ENCODE data around the gene HIC1.

Gene HIC1

DNA sequence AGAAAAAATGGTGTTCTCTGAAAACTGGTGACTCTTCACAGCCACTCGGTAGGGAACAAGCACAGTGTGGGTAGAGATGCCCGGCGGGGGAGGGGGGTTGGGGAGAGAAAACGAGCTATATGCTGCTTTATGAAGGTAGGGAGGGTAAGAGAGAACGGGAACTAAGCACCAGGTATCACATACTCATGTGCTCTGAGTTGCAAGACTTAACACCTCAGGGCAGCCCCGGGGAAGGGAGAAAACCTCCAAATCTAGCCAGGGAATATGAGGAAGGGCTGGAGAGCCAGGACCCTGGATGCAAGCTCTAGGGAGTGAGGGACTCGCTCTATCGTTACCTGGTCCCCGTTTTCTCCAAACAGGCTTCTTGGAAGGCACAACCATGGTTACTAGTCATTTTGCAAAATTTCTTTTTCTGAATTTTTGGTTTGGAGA, 35.3 kb downstream of the HIC1 start:
- peak overlapping the region; percentile 66 for H3K4me3 ChIP-seq (ENCODE audit: insufficient read depth, low read depth, low read length, poor library complexity, severe bottlenecking)
- DNase-seq = no peak

DNA sequence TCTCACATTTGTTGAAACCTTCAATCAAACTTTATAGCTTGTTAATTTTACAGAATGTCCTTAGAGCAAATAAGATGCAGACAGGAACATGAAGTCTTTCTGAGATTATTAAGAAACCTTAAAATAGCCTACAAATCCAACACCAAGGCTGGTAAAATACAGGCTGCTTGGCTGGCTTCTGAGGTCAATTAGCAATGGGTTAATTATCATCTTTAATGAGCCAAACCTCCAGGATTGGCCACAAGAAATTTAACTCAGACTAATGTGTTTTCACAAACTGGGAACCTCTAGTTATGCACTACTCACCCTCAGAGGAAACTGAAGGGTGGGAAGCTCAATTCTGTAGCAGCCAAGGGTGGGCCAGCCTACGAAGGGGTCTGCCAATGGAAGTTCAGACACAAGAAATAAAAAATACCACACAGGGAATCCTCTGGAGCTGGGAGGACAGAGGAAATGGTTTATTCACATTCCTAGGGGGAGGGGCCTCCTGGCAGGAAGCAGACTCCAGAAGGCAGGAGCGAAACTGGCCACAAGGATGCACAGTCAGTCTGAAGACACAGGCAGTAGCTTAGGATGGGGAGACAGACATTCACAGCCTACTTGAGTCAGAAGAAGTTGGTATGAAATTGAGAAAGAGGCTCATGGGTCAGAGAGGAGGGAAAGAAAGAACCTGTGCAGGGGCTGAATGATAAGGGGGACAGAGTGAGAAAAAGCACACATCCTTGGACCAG, 36.1 kb downstream of the HIC1 start:
- Histone ChIP-seq H3K4me1 (ENCODE audit: control insufficient read depth, insufficient read depth, low read length, poor library complexity, severe bottlenecking) (peaks cover 29% of the 10 kb centered on the region), H3K36me3 (ENCODE audit: control insufficient read depth, insufficient read depth, low read length) (peaks cover 2% of the 10 kb centered on the region), H3K27me3 (replicated peaks; ENCODE audit: control insufficient read depth, insufficient read depth, low read length, poor library complexity, severe bottlenecking) (no peaks in the 10 kb centered on the region), H3K4me3 (ENCODE audit: insufficient read depth, low read depth, low read length, poor library complexity, severe bottlenecking) (no peak overlapping the region), H3K9me3 (ENCODE audit: control insufficient read depth, low read length) (no peaks in the 10 kb centered on the region), H3K27ac (ENCODE audit: insufficient read depth, low read length, poor library complexity, severe bottlenecking) (no peak overlapping the region)
- DNase-seq = no peak

More for the DNA sequence above, 35.3 kb downstream of the HIC1 start:
- peaks cover 9% of the 10 kb centered on the region for H3K36me3 ChIP-seq (ENCODE audit: control insufficient read depth, insufficient read depth, low read length)
- H3K27me3 ChIP-seq (replicated peaks; ENCODE audit: control insufficient read depth, insufficient read depth, low read length, poor library complexity, severe bottlenecking) = no peaks in the 10 kb centered on the region
- peak overlapping the region; percentile 75 for H3K27ac ChIP-seq (ENCODE audit: insufficient read depth, low read length, poor library complexity, severe bottlenecking)
- no peaks in the 10 kb centered on the region for H3K9me3 ChIP-seq (ENCODE audit: control insufficient read depth, low read length)
- peaks cover 29% of the 10 kb centered on the region for H3K4me1 ChIP-seq (ENCODE audit: control insufficient read depth, insufficient read depth, low read length, poor library complexity, severe bottlenecking)

DNA sequence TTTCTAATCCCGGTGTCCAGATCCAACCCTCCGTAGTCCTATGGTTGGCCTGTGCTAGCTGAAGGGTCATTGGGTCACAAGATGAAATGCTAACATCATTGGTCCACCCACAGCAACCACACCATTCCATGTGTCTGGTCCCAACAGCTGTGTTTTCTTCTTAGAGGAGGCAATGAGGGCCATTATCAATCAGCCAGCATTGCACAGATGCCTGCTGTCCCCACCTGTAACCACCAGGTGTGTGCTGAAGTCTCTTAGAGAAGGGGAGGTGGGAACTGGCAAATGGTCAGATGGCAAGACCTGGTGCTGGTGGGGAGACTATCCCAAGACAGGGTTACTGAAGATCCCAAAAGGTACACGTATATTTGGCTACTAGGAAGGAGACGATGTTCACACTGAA, 37.4 kb downstream of the HIC1 start:
- Histone ChIP-seq H3K4me1 (ENCODE audit: control insufficient read depth, insufficient read depth, low read length, poor library complexity, severe bottlenecking) (peaks cover 27% of the 10 kb centered on the region), H3K4me3 (ENCODE audit: insufficient read depth, low read depth, low read length, poor library complexity, severe bottlenecking) (no peak overlapping the region), H3K27ac (ENCODE audit: insufficient read depth, low read length, poor library complexity, severe bottlenecking) (no peak overlapping the region), H3K9me3 (ENCODE audit: control insufficient read depth, low read length) (no peaks in the 10 kb centered on the region), H3K36me3 (ENCODE audit: control insufficient read depth, insufficient read depth, low read length) (no peaks in the 10 kb centered on the region), H3K27me3 (replicated peaks; ENCODE audit: control insufficient read depth, insufficient read depth, low read length, poor library complexity, severe bottlenecking) (no peaks in the 10 kb centered on the region)
- DNase-seq = no peak

DNA sequence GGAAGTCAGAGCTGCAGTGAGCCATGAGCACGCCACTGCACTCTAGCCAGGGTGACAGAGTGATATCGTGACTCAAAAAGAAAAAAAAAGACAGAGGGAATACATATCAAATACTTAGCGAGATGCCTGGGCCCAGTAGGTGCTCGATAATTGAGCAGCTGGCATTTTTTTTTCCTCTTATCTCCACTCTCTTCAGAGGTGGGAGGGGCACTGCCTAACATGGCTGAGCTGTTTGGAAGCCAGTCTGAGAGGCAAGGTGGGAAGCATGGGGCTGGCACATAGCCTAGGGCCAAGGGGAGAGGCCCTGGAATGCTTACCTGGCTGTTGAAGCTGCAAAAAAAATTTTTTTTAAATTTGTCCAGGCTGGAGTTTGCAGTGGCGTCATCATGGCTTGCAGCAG, 38.4 kb downstream of the HIC1 start:
- Histone ChIP-seq H3K9me3 (ENCODE audit: control insufficient read depth, low read length) (no peaks in the 10 kb centered on the region), H3K27ac (ENCODE audit: insufficient read depth, low read length, poor library complexity, severe bottlenecking) (no peak overlapping the region), H3K4me3 (ENCODE audit: insufficient read depth, low read depth, low read length, poor library complexity, severe bottlenecking) (no peak overlapping the region), H3K27me3 (replicated peaks; ENCODE audit: control insufficient read depth, insufficient read depth, low read length, poor library complexity, severe bottlenecking) (no peaks in the 10 kb centered on the region), H3K36me3 (ENCODE audit: control insufficient read depth, insufficient read depth, low read length) (no peaks in the 10 kb centered on the region), H3K4me1 (ENCODE audit: control insufficient read depth, insufficient read depth, low read length, poor library complexity, severe bottlenecking) (peaks cover 16% of the 10 kb centered on the region)
- DNase-seq = no peak

DNA sequence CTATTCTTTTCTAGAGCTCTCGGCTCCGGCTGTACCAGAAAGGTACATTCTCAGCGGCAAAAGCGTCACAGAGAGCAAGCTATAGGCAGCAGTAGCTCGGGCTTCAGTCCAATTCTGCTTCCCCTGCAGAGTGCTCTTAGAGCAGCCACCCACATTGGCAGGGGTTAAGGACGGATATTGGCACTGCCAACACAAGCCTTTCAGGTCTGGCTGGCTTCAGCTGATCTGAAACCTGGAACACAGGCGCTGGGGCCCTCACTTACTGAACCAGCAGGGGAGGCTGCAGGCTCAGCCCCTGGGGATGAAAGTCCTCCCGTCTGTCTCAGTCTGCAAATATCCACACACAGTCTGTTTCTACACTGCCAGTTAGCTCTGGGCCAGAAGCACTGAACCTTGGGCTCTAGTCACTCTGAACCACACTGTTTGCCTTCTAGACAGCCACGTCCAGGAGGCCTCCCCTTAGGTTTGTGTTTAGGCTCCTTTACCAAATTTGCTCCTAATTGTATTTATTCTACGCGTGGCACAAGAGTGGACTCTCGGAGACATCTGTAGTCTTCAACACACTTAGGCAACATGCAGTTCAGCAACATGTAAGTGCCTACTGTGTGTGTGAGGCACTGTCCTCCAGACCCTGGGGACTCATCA, 40.1 kb downstream of the HIC1 start:
- H3K4me3 ChIP-seq (ENCODE audit: insufficient read depth, low read depth, low read length, poor library complexity, severe bottlenecking) = no peak overlapping the region

DNA sequence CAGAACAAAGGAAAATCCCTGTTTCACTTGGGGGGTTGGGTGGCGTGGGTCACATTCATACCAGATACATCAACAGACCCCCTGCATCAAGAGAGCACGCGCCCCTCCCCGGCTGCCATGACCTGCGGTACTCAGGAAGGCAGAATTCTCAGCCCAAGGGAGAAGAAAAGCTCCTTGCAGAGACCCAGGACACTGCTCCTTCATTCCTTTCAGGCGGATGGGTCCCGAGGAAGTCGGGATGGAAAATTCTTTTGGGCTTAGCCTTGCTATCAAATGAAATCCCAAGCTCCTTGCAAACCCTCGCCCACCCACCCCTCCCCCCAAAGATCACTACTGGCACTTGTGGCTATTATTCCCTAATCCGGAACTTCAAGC, 40.6 kb downstream of the HIC1 start:
- Histone ChIP-seq H3K36me3 (ENCODE audit: control insufficient read depth, insufficient read depth, low read length) (no peaks in the 10 kb centered on the region), H3K27ac (ENCODE audit: insufficient read depth, low read length, poor library complexity, severe bottlenecking) (no peak overlapping the region), H3K27me3 (replicated peaks; ENCODE audit: control insufficient read depth, insufficient read depth, low read length, poor library complexity, severe bottlenecking) (no peaks in the 10 kb centered on the region), H3K4me3 (ENCODE audit: insufficient read depth, low read depth, low read length, poor library complexity, severe bottlenecking) (no peak overlapping the region), H3K4me1 (ENCODE audit: control insufficient read depth, insufficient read depth, low read length, poor library complexity, severe bottlenecking) (peaks cover 1% of the 10 kb centered on the region), H3K9me3 (ENCODE audit: control insufficient read depth, low read length) (no peaks in the 10 kb centered on the region)
- DNase-seq = no peak

More for the DNA sequence above, 40.1 kb downstream of the HIC1 start:
- H3K27me3 ChIP-seq (replicated peaks; ENCODE audit: control insufficient read depth, insufficient read depth, low read length, poor library complexity, severe bottlenecking) = no peaks in the 10 kb centered on the region
- H3K36me3 ChIP-seq (ENCODE audit: control insufficient read depth, insufficient read depth, low read length) = no peaks in the 10 kb centered on the region
- no peak overlapping the region for H3K27ac ChIP-seq (ENCODE audit: insufficient read depth, low read length, poor library complexity, severe bottlenecking)
- no peaks in the 10 kb centered on the region for H3K9me3 ChIP-seq (ENCODE audit: control insufficient read depth, low read length)
- DNase-seq = no peak
- peaks cover 6% of the 10 kb centered on the region for H3K4me1 ChIP-seq (ENCODE audit: control insufficient read depth, insufficient read depth, low read length, poor library complexity, severe bottlenecking)

DNA sequence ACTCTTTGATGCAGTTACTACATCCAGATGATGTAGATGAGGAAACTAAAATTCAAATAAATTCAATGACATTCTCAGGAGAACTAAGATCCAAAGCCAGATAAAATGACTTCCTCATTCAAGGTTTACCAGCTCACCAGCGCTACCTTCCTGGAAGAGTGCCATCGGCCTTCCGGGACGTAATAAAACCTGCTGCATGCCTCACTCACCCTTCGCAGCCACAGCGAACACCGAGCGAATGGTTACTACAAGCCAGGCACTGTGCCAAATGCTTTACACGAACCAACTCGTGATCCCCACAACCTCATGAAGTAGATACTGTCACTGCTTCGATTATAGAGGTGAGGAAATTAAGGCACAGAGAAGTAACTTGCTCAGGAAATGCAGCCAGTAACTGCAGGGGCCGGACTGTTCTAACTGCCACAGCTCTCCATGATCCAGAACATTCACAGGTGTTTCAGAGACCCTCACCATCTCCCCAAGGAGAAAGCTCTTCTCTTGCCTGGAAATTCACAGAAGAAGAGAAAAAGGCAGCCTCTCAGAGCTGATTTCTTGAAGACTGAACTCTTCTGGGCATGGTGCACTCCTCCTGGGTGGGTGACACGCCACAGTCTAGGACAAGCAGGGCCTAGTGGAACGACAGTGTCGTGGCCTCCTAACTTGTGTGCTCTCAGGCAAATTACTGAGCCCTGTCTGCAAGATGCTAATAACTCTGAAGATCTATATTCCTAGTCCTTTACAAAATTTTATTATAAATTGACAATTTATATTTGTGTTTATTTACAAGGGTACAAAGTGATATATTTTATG, 46.8 kb downstream of the HIC1 start:
- H3K27ac ChIP-seq (ENCODE audit: insufficient read depth, low read length, poor library complexity, severe bottlenecking) = no peak overlapping the region
- no peaks in the 10 kb centered on the region for H3K9me3 ChIP-seq (ENCODE audit: control insufficient read depth, low read length)
- H3K27me3 ChIP-seq (replicated peaks; ENCODE audit: control insufficient read depth, insufficient read depth, low read length, poor library complexity, severe bottlenecking) = no peaks in the 10 kb centered on the region
- peak in 2 of 3 donors; percentile 15 to 20 for DNase-seq
- peaks cover 8% of the 10 kb centered on the region for H3K36me3 ChIP-seq (ENCODE audit: control insufficient read depth, insufficient read depth, low read length)
- peaks cover 7% of the 10 kb centered on the region for H3K4me1 ChIP-seq (ENCODE audit: control insufficient read depth, insufficient read depth, low read length, poor library complexity, severe bottlenecking)
- no peak overlapping the region for H3K4me3 ChIP-seq (ENCODE audit: insufficient read depth, low read depth, low read length, poor library complexity, severe bottlenecking)

DNA sequence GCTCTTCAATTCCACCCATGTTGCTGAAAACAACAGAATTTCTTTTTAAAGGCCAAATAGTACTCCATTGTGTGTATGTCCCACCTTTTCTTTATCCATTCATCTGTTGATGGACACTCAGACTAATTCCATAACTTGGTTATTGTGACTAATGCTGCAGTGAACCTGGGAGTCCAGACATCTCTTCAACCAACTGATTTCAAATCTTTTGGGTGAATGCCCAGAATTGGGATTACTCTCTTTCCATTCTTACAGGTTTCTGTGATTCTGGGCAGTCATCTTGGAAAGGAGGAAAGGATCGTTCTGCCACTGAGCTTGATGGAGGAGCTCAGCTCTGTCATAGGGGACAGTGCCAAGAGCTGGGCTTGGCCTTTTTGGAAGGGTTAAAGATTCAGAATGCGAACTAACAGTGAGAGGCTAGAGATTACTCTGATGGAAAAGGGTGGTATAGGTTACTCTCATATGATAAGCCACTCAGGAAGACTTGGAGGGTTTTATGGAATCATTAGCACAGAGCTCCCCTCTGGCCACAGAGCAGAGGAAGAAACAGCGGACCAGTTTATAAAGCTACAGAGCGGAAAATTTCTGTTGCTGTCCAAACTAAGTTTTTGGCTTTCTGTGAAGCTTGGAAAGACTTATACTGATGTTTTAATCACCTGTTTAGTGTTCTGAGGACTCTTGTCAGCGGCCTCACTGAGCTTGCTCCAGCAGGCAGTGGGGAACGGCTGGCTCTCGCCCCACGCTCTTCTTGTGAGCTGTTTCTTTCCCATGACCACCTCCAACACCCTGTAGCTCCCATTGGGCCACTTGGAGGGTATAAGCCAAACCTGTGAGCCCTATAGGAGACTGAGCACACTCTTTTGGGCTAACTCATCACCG, 48.3 kb downstream of the HIC1 start:
- Histone ChIP-seq H3K27ac (ENCODE audit: insufficient read depth, low read length, poor library complexity, severe bottlenecking) (no peak overlapping the region), H3K9me3 (ENCODE audit: control insufficient read depth, low read length) (no peaks in the 10 kb centered on the region), H3K4me1 (ENCODE audit: control insufficient read depth, insufficient read depth, low read length, poor library complexity, severe bottlenecking) (peaks cover 7% of the 10 kb centered on the region), H3K36me3 (ENCODE audit: control insufficient read depth, insufficient read depth, low read length) (peaks cover 8% of the 10 kb centered on the region), H3K27me3 (replicated peaks; ENCODE audit: control insufficient read depth, insufficient read depth, low read length, poor library complexity, severe bottlenecking) (no peaks in the 10 kb centered on the region), H3K4me3 (ENCODE audit: insufficient read depth, low read depth, low read length, poor library complexity, severe bottlenecking) (no peak overlapping the region)
- no peak for DNase-seq

DNA sequence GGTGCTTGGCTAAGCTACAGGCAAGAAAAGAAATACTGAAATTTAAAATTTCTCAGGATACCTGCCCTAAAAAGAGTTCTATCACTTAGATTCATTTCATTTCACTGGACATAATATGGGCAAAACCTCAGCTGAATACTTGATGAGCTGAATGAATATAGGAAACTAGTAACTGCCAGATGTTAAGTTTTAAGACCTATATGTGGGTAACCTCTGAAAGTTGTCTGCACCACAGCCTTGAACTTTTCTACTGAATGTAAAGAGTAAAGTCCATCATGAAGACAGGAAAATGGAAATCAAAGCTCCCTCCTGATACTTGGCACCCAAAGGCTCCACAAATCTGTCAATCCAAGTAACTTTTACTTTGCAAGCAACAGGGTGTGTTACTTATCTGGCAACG, 50.8 kb downstream of the HIC1 start:
- Histone ChIP-seq H3K36me3 (ENCODE audit: control insufficient read depth, insufficient read depth, low read length) (peaks cover 8% of the 10 kb centered on the region), H3K4me3 (ENCODE audit: insufficient read depth, low read depth, low read length, poor library complexity, severe bottlenecking) (no peak overlapping the region), H3K27ac (ENCODE audit: insufficient read depth, low read length, poor library complexity, severe bottlenecking) (no peak overlapping the region), H3K9me3 (ENCODE audit: control insufficient read depth, low read length) (no peaks in the 10 kb centered on the region), H3K4me1 (ENCODE audit: control insufficient read depth, insufficient read depth, low read length, poor library complexity, severe bottlenecking) (peaks cover 7% of the 10 kb centered on the region), H3K27me3 (replicated peaks; ENCODE audit: control insufficient read depth, insufficient read depth, low read length, poor library complexity, severe bottlenecking) (no peaks in the 10 kb centered on the region)
- no peak for DNase-seq
